Thyroid gland (tissue), 4 donors: ENCODE data around the gene ATF2.

Source experiments
- CTCF ChIP-seq, 6 experiments: fragments of 200-600 bp in 3 of 6; fragments of 450-650 bp in 3 of 6; sonication (generic) in 3 of 6; IDR thresholded peaks; one replicate each; pipeline ENCODE4 v1.5.1; 2016 to 2019; ENCODE audit warnings: antibody characterized with exemption in 6 of 6, mild to moderate bottlenecking in 2 of 6, inconsistent platforms in 1 of 6, moderate library complexity in 1 of 6
- POLR2A ChIP-seq, 2 donors: fragments of 450-650 bp; IDR thresholded peaks; one replicate each; pipeline ENCODE4 v1.6.1; 2017; ENCODE audit warnings: antibody characterized with exemption in 2 of 2, mild to moderate bottlenecking in 2 of 2, moderate library complexity in 1 of 2

GRCh38 chr2:175025946-175026345, 142.1 kb downstream of the ATF2 start:
- TF ChIP-seq CTCF (IDR thresholded peaks at IDR 0.05) (no peak), POLR2A (IDR thresholded peaks at IDR 0.05) (no peak)
